T-helper 22 cell (primary cell): ENCODE data around the gene FTCD.

Source experiments
- DNase-seq: peaks from one replicate; pipeline ENCODE4 v3.0.0-alpha.2; 2020; ENCODE audit warnings: low read depth

FTCD gene

GRCh38 chr21:46124083-46124925, 31.1 kb downstream of the FTCD start:
- no peak for DNase-seq

- no peak for DNase-seq
Observed at GRCh38 chr21:46122758-46123683, 32.4 kb downstream of the FTCD start.

GRCh38 chr21:46122237-46122671, 33.1 kb downstream of the FTCD start:
- no peak for DNase-seq

- DNase-seq = no peak
Observed at GRCh38 chr21:46121286-46122221, 33.8 kb downstream of the FTCD start.

- no peak for DNase-seq
Observed at GRCh38 chr21:46120301-46121285, 34.8 kb downstream of the FTCD start.

- DNase-seq = no peak
Observed at GRCh38 chr21:46119637-46120271, 35.6 kb downstream of the FTCD start.

- no peak for DNase-seq
Observed at GRCh38 chr21:46119144-46119636, 36.2 kb downstream of the FTCD start.

- DNase-seq = no peak
Observed at GRCh38 chr21:46118316-46119143, 36.8 kb downstream of the FTCD start.

- DNase-seq = no peak
Observed at GRCh38 chr21:46117586-46118315, 37.6 kb downstream of the FTCD start.

- no peak for DNase-seq
Observed at GRCh38 chr21:46116776-46117585, 38.4 kb downstream of the FTCD start.

- no peak for DNase-seq
Observed at GRCh38 chr21:46116189-46116775, 39.1 kb downstream of the FTCD start.

- no peak for DNase-seq
Observed at GRCh38 chr21:46115441-46116188, 39.8 kb downstream of the FTCD start.

GRCh38 chr21:46114963-46115362, 40.4 kb downstream of the FTCD start:
- no peak for DNase-seq

- no peak for DNase-seq
Observed at GRCh38 chr21:46113497-46114176, 41.7 kb downstream of the FTCD start.

- no peak for DNase-seq
Observed at GRCh38 chr21:46112725-46113215, 42.6 kb downstream of the FTCD start.
